Right atrium auricular region (tissue), 2 donors: ENCODE results near the gene ABL2. TPM values are rescaled to one million over a fixed set of nuclear protein-coding genes. Genes with fewer than 3 reads are reported as not detected.
A peak's percentile ranks its signal among the peaks of the same experiment; 100 is the strongest.
"Not testable (repeated sequence)": the region's sequence is repeated elsewhere in the genome, so short reads cannot be mapped to it uniquely, and the experiment has no call there.

ENCODE experiments used
- DNase-seq: peaks from one replicate; pipeline ENCODE4 v3.0.0-alpha.2; 2019; ENCODE audit warnings: low spot score
- H3K27ac ChIP-seq, 2 donors: fragments of 200-600 bp; sonication (generic); 1 replicate in 1 of 2; 2 replicates in 1 of 2; pipeline ENCODE4 v1.5.1; 2016 to 2019
- H3K27me3 ChIP-seq, 2 donors: fragments of 200-600 bp; sonication (generic); one replicate each; pipeline versions ENCODE4 v1.5.1 to v1.6.0; 2017 to 2019
- H3K36me3 ChIP-seq: fragments of 200-600 bp; sonication (generic); one replicate; pipeline ENCODE4 v1.5.1; 2016
- H3K4me1 ChIP-seq, 2 donors: fragments of 200-600 bp; sonication (generic); one replicate each; pipeline versions ENCODE4 v1.5.1 to v1.6.0; 2017 to 2019
- H3K4me3 ChIP-seq, 2 donors: fragments of 200-600 bp; sonication (generic); 1 replicate in 1 of 2; 2 replicates in 1 of 2; pipeline ENCODE4 v1.5.1; 2017 to 2019; ENCODE audit warnings: mild to moderate bottlenecking in 1 of 2, moderate library complexity in 1 of 2
- H3K9me3 ChIP-seq, 2 donors: fragments of 200-600 bp; sonication (generic); one replicate each; pipeline ENCODE4 v1.5.1; 2019
- total RNA-seq, 2 donors: library from RNA; depleted of rRNA; stranded (reverse); fragments of >200 nt; gene quantifications; one replicate each; pipeline ENCODE4 v1.1.0, GENCODE V29; 2016
- TF ChIP-seq, protein P1 (sequence below), 2 donors: fragments of 200-600 bp; sonication (generic); IDR thresholded peaks; one replicate each; pipeline ENCODE4 v1.5.1; 2019; ENCODE audit warnings: antibody characterized with exemption in 2 of 2

ABL2 gene
- total RNA-seq, 2 donors from 2014 or later, result 6.3 to 12.1 TPM

DNA sequence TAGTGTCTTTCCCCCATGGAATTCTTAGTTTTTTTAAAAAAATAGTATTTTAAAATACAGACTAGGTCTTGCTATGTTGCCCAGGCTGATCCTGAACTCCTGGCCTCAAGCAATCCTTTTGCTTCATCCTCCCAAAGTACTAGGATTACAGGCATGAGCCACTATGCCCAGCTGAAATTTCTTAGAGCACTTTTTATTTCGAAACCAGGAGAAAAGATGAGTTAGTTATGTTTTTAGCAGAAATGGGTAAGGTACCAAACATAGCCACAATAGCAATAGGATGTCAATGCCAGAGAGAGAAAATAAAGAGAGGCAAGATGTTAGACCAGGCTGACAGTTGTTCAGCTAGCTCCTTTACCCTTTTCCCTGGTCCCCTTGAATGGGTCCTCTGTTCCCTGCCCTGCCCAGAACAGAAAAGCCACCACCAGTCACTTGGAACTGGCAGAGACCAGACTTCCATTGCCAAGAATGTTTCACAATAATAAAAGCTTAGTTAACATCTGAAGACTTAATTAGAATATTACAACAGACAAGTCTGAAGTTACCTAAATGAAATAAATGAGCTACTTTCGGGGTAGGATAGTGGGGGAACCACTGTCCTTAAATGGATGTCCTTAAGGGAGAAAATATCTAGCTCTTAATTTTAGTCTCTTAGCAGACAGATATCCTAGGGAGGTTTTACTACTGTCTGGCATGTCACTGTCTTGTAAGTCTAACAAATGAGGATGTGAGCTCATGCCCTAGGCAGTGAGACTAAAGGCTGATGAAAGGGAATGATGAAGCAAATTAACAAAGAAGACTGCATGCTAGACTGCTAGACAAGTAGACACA is 54.3 kb downstream of the ABL2 start:
- Histone ChIP-seq H3K4me1 (peaks cover 0 to 26% of the 10 kb centered on the region in 2 donors), H3K9me3 (no peaks in the 10 kb centered on the region), H3K4me3 (no peak overlapping the region), H3K36me3 (no peaks in the 10 kb centered on the region), H3K27me3 (no peaks in the 10 kb centered on the region), H3K27ac (peak overlapping the region; percentile 49 to 71)
- DNase-seq, result no peak
- TF ChIP-seq, protein P1, sequence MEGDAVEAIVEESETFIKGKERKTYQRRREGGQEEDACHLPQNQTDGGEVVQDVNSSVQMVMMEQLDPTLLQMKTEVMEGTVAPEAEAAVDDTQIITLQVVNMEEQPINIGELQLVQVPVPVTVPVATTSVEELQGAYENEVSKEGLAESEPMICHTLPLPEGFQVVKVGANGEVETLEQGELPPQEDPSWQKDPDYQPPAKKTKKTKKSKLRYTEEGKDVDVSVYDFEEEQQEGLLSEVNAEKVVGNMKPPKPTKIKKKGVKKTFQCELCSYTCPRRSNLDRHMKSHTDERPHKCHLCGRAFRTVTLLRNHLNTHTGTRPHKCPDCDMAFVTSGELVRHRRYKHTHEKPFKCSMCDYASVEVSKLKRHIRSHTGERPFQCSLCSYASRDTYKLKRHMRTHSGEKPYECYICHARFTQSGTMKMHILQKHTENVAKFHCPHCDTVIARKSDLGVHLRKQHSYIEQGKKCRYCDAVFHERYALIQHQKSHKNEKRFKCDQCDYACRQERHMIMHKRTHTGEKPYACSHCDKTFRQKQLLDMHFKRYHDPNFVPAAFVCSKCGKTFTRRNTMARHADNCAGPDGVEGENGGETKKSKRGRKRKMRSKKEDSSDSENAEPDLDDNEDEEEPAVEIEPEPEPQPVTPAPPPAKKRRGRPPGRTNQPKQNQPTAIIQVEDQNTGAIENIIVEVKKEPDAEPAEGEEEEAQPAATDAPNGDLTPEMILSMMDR (IDR thresholded peaks at IDR 0.05), result no peak

DNA sequence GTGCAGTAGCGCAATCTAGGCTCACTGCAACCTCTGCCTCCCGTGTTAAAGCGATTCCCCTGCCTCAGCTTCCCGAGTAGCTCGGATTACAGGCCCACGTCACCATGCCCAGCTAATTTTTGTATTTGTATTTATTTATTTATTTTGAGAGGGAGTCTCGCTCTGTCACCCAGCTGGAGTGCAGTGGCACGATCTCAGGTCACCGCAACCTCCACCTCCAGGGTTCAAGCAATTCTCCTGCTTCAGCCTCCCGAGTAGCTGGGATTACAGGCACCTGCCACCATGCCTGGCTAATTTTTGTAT is 59.1 kb downstream of the ABL2 start:
- H3K36me3 ChIP-seq, H3K27ac ChIP-seq, H3K9me3 ChIP-seq, DNase-seq, H3K4me3 ChIP-seq, H3K27me3 ChIP-seq: not testable (repeated sequence)
- H3K4me1 ChIP-seq, result peaks cover 0 to 19% of the 10 kb centered on the region in 2 donors

DNA sequence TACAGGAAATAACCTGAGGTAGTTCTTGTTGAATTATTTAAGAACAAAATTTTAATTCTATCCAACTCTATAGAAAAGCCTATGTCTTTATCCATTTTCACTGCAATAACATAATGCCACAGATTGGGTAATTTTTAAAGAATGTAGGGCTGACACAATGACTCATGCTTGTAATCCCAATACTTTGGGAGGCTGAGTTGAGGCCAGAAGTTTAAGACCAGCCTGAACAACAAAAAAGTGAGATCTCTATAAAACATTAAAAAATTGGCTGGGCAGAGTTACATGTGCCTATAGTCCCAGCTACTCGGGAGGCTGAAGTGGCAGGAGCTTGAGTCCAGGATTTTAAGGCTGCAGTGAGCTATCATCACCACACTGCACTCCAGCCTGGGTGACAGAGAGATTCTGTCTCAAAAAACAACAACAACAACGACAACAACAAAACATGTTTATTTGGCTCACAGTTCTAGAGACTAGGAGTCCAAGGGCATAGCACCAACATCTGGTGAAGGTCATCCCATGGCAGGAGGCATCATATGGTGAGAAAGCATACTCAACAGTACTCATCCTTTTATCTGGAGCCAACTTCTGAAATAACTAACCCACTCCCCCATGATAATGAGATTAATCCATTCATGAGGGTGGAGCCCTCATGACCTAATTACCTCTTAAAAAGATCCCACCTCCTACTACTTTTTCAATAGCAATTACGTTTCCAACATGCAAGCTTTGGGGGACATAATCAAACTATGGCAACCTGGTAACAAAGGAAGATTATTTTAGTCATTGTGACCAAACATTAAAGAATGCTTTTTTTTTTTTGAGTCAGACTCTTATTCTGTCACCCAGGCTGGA is 59.6 kb downstream of the ABL2 start:
- Histone ChIP-seq H3K9me3 (no peaks in the 10 kb centered on the region), H3K4me1 (peaks cover 0 to 14% of the 10 kb centered on the region in 2 donors), H3K4me3 (no peak overlapping the region), H3K27me3 (no peaks in the 10 kb centered on the region), H3K27ac (peak overlapping the region; percentile 22 to 39), H3K36me3 (no peaks in the 10 kb centered on the region)
- TF ChIP-seq, protein P1 (IDR thresholded peaks at IDR 0.05), result no peak
- DNase-seq, result no peak

DNA sequence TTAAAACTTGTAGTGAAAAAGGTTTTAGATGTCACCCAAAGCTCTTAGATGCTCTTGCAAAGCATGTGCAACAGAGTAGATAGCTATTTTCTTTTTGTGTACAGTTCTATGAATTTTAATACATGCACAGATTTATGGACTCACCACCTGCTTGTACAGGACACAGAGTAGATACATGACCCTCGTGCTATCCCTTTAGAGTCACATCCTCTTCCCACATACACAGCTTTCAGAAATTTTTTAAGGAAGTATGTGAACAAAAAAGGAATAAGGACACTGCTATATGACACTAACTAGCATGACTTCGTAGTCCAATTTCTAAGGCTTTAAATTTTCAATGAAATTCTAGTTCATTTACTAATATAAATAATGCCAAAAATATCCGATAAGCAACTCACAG is 60.9 kb downstream of the ABL2 start:
- H3K4me3 ChIP-seq, result no peak overlapping the region

DNA sequence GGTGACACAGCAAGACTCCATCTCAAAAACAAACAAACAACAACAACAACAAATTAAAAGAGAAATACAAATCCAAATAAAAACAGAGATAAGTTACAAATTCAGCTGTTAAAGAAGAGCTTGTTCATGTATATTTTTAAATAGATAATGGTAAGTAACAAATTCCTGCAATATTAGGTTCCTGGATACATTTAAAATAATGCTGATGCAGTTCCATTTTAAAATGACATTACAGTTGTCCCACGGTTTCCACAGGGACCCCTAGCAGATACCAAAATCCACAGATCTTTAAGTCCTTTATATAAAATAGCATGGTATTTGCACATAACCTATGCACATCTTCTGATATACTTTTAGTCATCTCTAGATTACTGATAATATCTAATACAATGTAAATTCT is 61.5 kb downstream of the ABL2 start:
- peaks cover 0 to 13% of the 10 kb centered on the region in 2 donors for H3K4me1 ChIP-seq
- DNase-seq, result no peak
- H3K36me3 ChIP-seq, result no peaks in the 10 kb centered on the region
- H3K9me3 ChIP-seq, result no peaks in the 10 kb centered on the region
- no peak overlapping the region for H3K4me3 ChIP-seq
- H3K27ac ChIP-seq, result no peak overlapping the region
- TF ChIP-seq, protein P1 (IDR thresholded peaks at IDR 0.05), result no peak
- H3K27me3 ChIP-seq, result no peaks in the 10 kb centered on the region

More for the DNA sequence above, 60.9 kb downstream of the ABL2 start:
- H3K9me3 ChIP-seq, result no peaks in the 10 kb centered on the region
- H3K4me1 ChIP-seq, result peaks cover 0 to 13% of the 10 kb centered on the region in 2 donors
- H3K36me3 ChIP-seq, result no peaks in the 10 kb centered on the region
- TF ChIP-seq, protein P1 (IDR thresholded peaks at IDR 0.05), result no peak
- no peaks in the 10 kb centered on the region for H3K27me3 ChIP-seq
- DNase-seq, result no peak
- no peak overlapping the region for H3K27ac ChIP-seq

DNA sequence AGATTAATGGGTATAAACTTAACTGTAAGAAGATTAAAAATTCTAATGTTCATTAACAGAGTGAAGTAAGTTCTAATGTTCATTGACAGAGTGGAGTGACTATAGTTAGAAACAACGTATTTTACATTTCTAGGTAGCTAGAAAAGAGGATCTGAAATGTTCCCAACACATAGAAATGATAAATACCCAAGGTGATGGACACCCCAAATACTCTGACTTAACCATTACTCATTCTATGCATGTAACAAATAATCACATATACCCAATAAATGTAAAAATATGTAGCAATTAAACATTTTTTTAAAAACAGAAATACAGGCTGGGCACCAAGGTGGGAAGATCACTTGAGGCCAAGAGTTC is 62.1 kb downstream of the ABL2 start:
- Histone ChIP-seq H3K27ac (no peak overlapping the region), H3K9me3 (no peaks in the 10 kb centered on the region), H3K36me3 (no peaks in the 10 kb centered on the region), H3K27me3 (no peaks in the 10 kb centered on the region), H3K4me1 (peaks cover 0 to 13% of the 10 kb centered on the region in 2 donors), H3K4me3 (no peak overlapping the region)
- TF ChIP-seq, protein P1 (IDR thresholded peaks at IDR 0.05), result no peak
- no peak for DNase-seq
